Upper lobe of left lung (tissue), 6 donors: ENCODE measurements around the gene NAB2. TPM values are rescaled to one million over a fixed set of nuclear protein-coding genes. Genes with fewer than 3 reads are reported as not detected.
A peak's percentile ranks its signal among the peaks of the same experiment; 100 is the strongest.

Source experiments
- ATAC-seq, 2 donors: fragments of 200-7000 bp; cut with Tn5 transposase; one replicate each; pipeline ENCODE4 v1.9.1; 2022; ENCODE audit warnings: mild to moderate bottlenecking in 2 of 2, moderate library complexity in 2 of 2; ENCODE audit not compliant: low FRiP score in 2 of 2
- DNase-seq, 2 donors: peaks; one replicate each; pipeline ENCODE4 v3.0.0-alpha.2; 2019 to 2020
- H3K27ac ChIP-seq, 4 donors: fragments of 200-600 bp; sonication (generic); one replicate each; pipeline ENCODE4 v1.5.1; 2016 to 2019
- H3K27me3 ChIP-seq, 4 donors: fragments of 200-600 bp; sonication (generic); one replicate each; pipeline ENCODE4 v1.5.1; 2017 to 2019
- H3K36me3 ChIP-seq, 4 donors: fragments of 200-600 bp; sonication (generic); one replicate each; pipeline ENCODE4 v1.5.1; 2016 to 2019
- H3K4me1 ChIP-seq, 4 donors: fragments of 200-600 bp; sonication (generic); one replicate each; pipeline ENCODE4 v1.5.1; 2018 to 2019
- H3K4me3 ChIP-seq, 4 donors: fragments of 200-600 bp; sonication (generic); one replicate each; pipeline ENCODE4 v1.5.1; 2017 to 2019; ENCODE audit warnings: mild to moderate bottlenecking in 2 of 4, moderate library complexity in 1 of 4
- H3K9me3 ChIP-seq, 4 donors: fragments of 200-600 bp; sonication (generic); one replicate each; pipeline ENCODE4 v1.5.1; 2018 to 2019
- EP300 ChIP-seq, 4 donors: sonication (generic); formaldehyde crosslinking; IDR thresholded peaks; one replicate each; pipeline ENCODE4 v1.5.1; 2017; ENCODE audit warnings: antibody characterized with exemption in 4 of 4, control low read depth in 2 of 4
- POLR2A ChIP-seq, 4 donors: fragments of 450-650 bp; IDR thresholded peaks; one replicate each; pipeline ENCODE4 v1.5.1; 2016 to 2017; ENCODE audit warnings: antibody characterized with exemption in 4 of 4, mild to moderate bottlenecking in 2 of 4
- POLR2AphosphoS5 ChIP-seq, 2 donors: sonication (generic); formaldehyde crosslinking; IDR thresholded peaks; one replicate each; pipeline ENCODE4 v1.5.1; 2017; ENCODE audit warnings: antibody characterized with exemption in 2 of 2
- WGBS, 2 donors: methylation state at CpG; one replicate each; pipeline ENCODE4 v1.1.5; 2017 to 2018; 5-methylcytosine and 5-hydroxymethylcytosine counted together
- total RNA-seq, 6 donors: library from RNA; depleted of rRNA in 4 of 6; stranded (reverse); fragments of >200 nt in 4 of 6; gene quantifications; one replicate each; pipeline versions ENCODE4 v1.1.0 to v1.2.1, GENCODE V29; 2016 to 2021
- TF ChIP-seq, protein P1 (sequence below), 6 experiments: fragments of 450-650 bp in 4 of 6; fragments of 200-600 bp in 2 of 6; sonication (generic) in 2 of 6; IDR thresholded peaks; one replicate each; pipeline ENCODE4 v1.5.1; 2016 to 2019; ENCODE audit warnings: antibody characterized with exemption in 6 of 6
- donor health status: DM: no; HTN: no; CAD: no; lungs with moderate emphysema.
- donor health status: DM: no; HTN: yes; CAD: no; lungs with severe emphysema.

NAB2 gene
- total RNA-seq, 6 donors from 2014 or later: 18.1 to 64.9 (median 31.5) TPM

DNA sequence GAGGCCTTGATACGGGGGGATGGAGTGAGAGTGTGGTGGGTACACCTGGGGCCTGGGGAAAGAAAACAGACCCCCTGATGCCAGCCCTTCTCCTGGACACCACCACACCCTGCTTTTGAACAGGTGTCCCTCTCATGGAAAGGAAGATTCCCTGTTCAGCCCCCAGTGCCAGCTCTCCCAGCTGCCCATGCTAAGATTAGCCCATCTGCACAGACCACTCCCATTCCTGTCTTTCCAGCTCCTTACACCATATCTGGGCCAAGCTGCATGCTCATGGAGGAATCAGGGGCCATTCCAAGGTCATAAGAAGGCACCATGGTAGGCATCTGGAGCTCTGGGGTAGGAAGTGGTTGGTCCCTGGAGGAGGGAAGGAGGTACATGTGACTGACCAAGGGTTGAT lies 9.6 kb downstream of the NAB2 start:
- Histone ChIP-seq H3K9me3 (no peaks in the 10 kb centered on the region), H3K27me3 (no peaks in the 10 kb centered on the region), H3K4me1 (peaks cover 10 to 22% (median 12%) of the 10 kb centered on the region in 4 donors), H3K36me3 (peaks cover 16 to 88% (median 66%) of the 10 kb centered on the region in 4 donors), H3K27ac (peak overlapping the region; percentile 1 to 44 (median 20)), H3K4me3 (no peak overlapping the region)
- DNase-seq (no peak), ATAC-seq (no peak)
- TF ChIP-seq POLR2A (IDR thresholded peaks at IDR 0.05) (no peak), POLR2AphosphoS5 (IDR thresholded peaks at IDR 0.05) (no peak), EP300 (IDR thresholded peaks at IDR 0.05) (no peak)
- TF ChIP-seq, protein P1, sequence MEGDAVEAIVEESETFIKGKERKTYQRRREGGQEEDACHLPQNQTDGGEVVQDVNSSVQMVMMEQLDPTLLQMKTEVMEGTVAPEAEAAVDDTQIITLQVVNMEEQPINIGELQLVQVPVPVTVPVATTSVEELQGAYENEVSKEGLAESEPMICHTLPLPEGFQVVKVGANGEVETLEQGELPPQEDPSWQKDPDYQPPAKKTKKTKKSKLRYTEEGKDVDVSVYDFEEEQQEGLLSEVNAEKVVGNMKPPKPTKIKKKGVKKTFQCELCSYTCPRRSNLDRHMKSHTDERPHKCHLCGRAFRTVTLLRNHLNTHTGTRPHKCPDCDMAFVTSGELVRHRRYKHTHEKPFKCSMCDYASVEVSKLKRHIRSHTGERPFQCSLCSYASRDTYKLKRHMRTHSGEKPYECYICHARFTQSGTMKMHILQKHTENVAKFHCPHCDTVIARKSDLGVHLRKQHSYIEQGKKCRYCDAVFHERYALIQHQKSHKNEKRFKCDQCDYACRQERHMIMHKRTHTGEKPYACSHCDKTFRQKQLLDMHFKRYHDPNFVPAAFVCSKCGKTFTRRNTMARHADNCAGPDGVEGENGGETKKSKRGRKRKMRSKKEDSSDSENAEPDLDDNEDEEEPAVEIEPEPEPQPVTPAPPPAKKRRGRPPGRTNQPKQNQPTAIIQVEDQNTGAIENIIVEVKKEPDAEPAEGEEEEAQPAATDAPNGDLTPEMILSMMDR (IDR thresholded peaks at IDR 0.05): no peak
- WGBS, 2 donors: 86 to 92% methylated on average over 1 of the region's 1 CpG

DNA sequence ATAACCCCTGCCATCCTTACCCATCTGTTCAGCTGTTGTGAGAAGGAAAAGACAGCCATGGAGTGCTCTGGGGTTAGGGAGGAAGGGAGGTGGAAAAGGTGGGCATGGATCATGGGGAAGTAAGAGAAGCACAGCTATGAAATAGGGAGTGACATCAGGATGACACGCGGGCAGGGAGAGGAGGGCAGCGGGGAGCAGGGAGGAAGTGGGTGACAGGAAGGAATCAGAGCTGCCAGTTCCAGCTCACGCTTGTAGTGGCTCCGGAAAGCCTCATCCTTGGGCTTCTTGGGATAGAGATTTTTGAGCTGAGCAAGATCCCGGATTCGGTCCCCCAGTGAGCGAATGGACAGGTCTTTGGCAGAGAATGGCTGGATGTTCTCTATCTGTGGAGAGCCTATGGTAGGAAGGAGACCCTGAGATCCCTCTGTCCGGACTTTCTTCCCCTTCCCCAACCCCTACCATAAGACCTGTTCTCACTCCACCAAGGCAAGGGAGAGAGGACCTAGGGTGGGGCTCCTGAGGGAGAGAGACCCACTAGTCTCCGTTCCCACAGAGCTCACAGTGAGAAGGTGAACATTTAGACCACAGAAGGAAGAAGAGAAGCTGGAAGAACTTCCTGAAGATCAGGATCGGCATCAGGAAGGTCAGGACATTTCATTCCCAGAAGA lies 10.3 kb downstream of the NAB2 start:
- DNase-seq (no peak), ATAC-seq (no peak)
- Histone ChIP-seq H3K4me3 (no peak overlapping the region), H3K27me3 (no peaks in the 10 kb centered on the region), H3K36me3 (peaks cover 20 to 91% (median 70%) of the 10 kb centered on the region in 4 donors), H3K9me3 (no peaks in the 10 kb centered on the region), H3K4me1 (peaks cover 3 to 19% (median 6%) of the 10 kb centered on the region in 4 donors), H3K27ac (peak overlapping the region; percentile 1 to 44 (median 20))
- TF ChIP-seq EP300 (IDR thresholded peaks at IDR 0.05) (no peak), POLR2AphosphoS5 (IDR thresholded peaks at IDR 0.05) (no peak), POLR2A (IDR thresholded peaks at IDR 0.05) (no peak)
- TF ChIP-seq, protein P1 (IDR thresholded peaks at IDR 0.05): no peak
- 63 to 69% methylated on average over 11 of the region's 11 CpGs for WGBS, 2 donors

DNA sequence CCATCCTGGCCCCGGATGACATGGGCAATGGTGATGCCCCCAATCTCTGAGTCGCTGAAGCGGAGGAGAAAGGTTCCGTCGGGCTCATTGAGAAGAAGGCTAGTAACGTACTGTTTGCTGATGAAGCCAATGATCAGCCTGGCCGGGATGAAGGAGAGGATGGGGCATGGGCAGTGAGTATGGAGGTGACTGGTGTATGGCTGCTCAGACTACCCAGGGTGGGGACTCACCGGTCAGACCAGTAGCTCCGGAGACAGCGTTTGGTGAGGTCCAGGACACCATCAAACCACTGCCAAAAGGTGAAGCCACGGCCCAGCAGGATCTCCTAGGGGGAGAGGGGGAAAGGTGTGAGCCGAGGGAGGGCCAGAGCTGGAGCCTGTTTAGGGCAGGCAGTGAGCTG lies 10.9 kb downstream of the NAB2 start:
- H3K36me3 ChIP-seq: peaks cover 25 to 91% (median 73%) of the 10 kb centered on the region in 4 donors
- 79 to 87% methylated on average over 12 of the region's 12 CpGs for WGBS, 2 donors

DNA sequence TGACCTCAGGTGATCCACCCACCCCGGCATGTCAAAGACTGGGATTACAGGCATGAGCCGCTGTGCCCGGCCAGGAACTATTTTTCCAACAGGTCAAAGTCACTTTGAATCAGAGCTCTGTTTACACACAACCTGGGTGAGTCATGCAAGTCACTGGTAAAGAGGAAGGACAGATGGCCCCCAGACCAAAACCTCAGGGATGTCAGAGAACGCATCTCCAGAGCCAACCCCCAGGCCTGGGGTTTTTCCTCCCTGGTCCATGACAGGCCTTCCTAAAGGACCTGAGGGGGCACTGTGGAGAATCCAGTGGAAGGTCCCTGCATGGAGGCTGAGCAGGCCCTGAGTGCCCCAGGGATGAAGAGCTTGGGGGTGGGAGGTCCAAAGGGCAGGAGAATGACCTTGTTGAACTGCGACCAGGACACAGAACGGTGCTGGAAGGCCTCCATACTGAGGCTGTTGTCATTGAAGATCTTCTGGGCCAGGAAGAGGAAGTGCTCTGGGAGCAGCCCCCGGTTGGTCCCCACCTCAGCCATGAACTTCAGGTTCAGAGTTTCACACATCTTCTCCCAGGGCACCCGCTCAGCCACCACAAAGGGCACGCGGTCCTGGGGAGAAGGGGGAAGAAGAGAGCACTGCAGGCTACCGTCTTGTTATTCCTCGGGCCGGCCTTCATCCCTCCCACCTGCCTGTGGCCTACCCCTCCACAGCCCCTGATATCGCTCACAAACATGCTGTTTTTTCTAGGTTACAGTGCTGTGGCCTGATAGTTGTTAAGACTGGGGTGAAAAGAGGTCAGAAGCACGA lies 13.2 kb downstream of the NAB2 start:
- H3K4me3 ChIP-seq: no peak overlapping the region
- 74 to 89% methylated on average over 14 to 15 of the region's 15 CpGs for WGBS, 2 donors
- no peak for DNase-seq
- H3K27me3 ChIP-seq: no peaks in the 10 kb centered on the region
- H3K4me1 ChIP-seq: peaks cover 0 to 7% (median 0%) of the 10 kb centered on the region in 4 donors
- TF ChIP-seq EP300 (IDR thresholded peaks at IDR 0.05) (no peak), POLR2AphosphoS5 (IDR thresholded peaks at IDR 0.05) (no peak)
- H3K9me3 ChIP-seq: no peaks in the 10 kb centered on the region
- peaks cover 28 to 91% (median 75%) of the 10 kb centered on the region in 4 donors for H3K36me3 ChIP-seq
- no peak for ATAC-seq
- peak overlapping the region in 2 of 4 donors; percentile 34 to 63 for H3K27ac ChIP-seq

More for the DNA sequence above, 10.9 kb downstream of the NAB2 start:
- ATAC-seq (no peak), DNase-seq (no peak)
- Histone ChIP-seq H3K9me3 (no peaks in the 10 kb centered on the region), H3K4me1 (peaks cover 0 to 13% (median under 1%) of the 10 kb centered on the region in 4 donors), H3K27ac (peak overlapping the region in 2 of 4 donors; percentile 36 to 44), H3K4me3 (no peak overlapping the region), H3K27me3 (no peaks in the 10 kb centered on the region)
- TF ChIP-seq POLR2AphosphoS5 (IDR thresholded peaks at IDR 0.05) (no peak), EP300 (IDR thresholded peaks at IDR 0.05) (no peak), POLR2A (IDR thresholded peaks at IDR 0.05) (no peak)
- TF ChIP-seq, protein P1 (IDR thresholded peaks at IDR 0.05): no peak

DNA sequence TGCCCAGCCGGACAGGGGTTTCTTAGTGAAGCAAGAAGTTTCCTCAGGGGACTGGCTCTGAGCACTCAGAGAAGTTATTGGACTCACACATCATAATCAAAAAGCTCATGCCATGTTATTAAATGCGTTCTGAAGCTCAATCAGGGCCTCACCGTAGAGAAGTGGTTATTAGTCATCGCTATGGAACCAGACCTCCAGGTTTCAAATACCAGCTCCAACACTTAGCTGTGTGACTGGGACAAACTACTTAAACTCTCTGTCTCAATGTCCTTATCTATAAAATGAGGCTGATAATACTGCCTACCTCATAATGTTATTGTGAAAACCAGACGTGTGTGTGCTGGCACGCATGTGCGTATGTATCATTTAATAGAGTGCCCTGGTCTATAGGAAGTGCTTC lies 14.9 kb downstream of the NAB2 start:
- TF ChIP-seq POLR2A (IDR thresholded peaks at IDR 0.05) (no peak), POLR2AphosphoS5 (IDR thresholded peaks at IDR 0.05) (no peak), EP300 (IDR thresholded peaks at IDR 0.05) (no peak)
- TF ChIP-seq, protein P1 (IDR thresholded peaks at IDR 0.05): no peak
- Histone ChIP-seq H3K9me3 (no peaks in the 10 kb centered on the region), H3K4me1 (peaks cover 12 to 24% (median 14%) of the 10 kb centered on the region in 4 donors), H3K36me3 (peaks cover 25 to 86% (median 73%) of the 10 kb centered on the region in 4 donors), H3K27me3 (no peaks in the 10 kb centered on the region), H3K4me3 (no peak overlapping the region), H3K27ac (no peak overlapping the region)
- WGBS, 2 donors: 89 to 93% methylated on average over 7 of the region's 7 CpGs
- no peak for DNase-seq
- ATAC-seq: no peak
